Heart right ventricle (tissue), 16 donors: ENCODE data around the gene MMRN2. TPM values are rescaled to one million over a fixed set of nuclear protein-coding genes. Genes with fewer than 3 reads are reported as not detected.

ENCODE experiments used
- ATAC-seq, 8 donors: fragments of 200-7000 bp; cut with Tn5 transposase; one replicate each; pipeline ENCODE4 v1.9.1; 2020; ENCODE audit warnings: mild to moderate bottlenecking in 8 of 8, moderate library complexity in 8 of 8, moderate number of reproducible peaks in 1 of 8
- DNase-seq, 2 donors: peaks; one replicate each; pipeline ENCODE4 v3.0.0-alpha.2; 2020
- H3K27ac ChIP-seq, 10 donors: fragments of 200-600 bp; sonication (generic) in 2 of 10; one replicate each; pipeline versions ENCODE4 v1.5.0 to v1.8.0; 2020 to 2022; ENCODE audit warnings: mild to moderate bottlenecking in 3 of 10
- H3K27me3 ChIP-seq, 7 donors: fragments of 200-600 bp; one replicate each; pipeline ENCODE4 v1.8.0; 2021 to 2022; ENCODE audit warnings: mild to moderate bottlenecking in 2 of 7
- H3K36me3 ChIP-seq, 9 donors: fragments of 200-600 bp; sonication (generic) in 1 of 9; one replicate each; pipeline versions ENCODE4 v1.5.0 to v1.8.0; 2020 to 2022; ENCODE audit warnings: mild to moderate bottlenecking in 2 of 9
- H3K4me1 ChIP-seq, 9 donors: fragments of 200-600 bp; sonication (generic) in 1 of 9; one replicate each; pipeline versions ENCODE4 v1.5.0 to v1.8.0; 2020 to 2022; ENCODE audit warnings: mild to moderate bottlenecking in 4 of 9
- H3K4me3 ChIP-seq, 10 donors: fragments of 200-600 bp; sonication (generic) in 2 of 10; one replicate each; pipeline versions ENCODE4 v1.5.0 to v1.8.0; 2020 to 2022; ENCODE audit warnings: mild to moderate bottlenecking in 7 of 10, moderate library complexity in 2 of 10
- H3K9me3 ChIP-seq, 11 donors: fragments of 200-600 bp in 10 of 11; sonication (generic) in 2 of 11; one replicate each; pipeline versions ENCODE4 v1.5.0 to v1.8.0; 2013 to 2022; ENCODE audit warnings: mild to moderate bottlenecking in 2 of 11, control low read depth in 1 of 11, moderate library complexity in 1 of 11
- WGBS, 2 donors: extraction: QIAGEN DNeasy Blood & Tissue Kit; methylation state at CpG; one replicate each; pipeline ENCODE4 v1.1.7; 2013; ENCODE audit warnings: inconsistent platforms in 1 of 2; 5-methylcytosine and 5-hydroxymethylcytosine counted together
- intact Hi-C, 10 donors: fragments of 100-400 bp; cut with DNase I; formaldehyde crosslinking; loops; one replicate each; pipeline versions ENCODE4 v1.11.1 to v1.14.2; 2022
- polyA plus RNA-seq, 2 donors: library from polyadenylated mRNA; stranded (reverse); fragments of 200-250 nt; gene quantifications; one replicate each; pipeline ENCODE4 v1.2.3, GENCODE V29; 2013
- total RNA-seq, 10 donors: library from RNA; stranded (reverse); fragmentation: NEBNext Ultra II Directional in 3 of 10; extraction: Animal tissue kit (Norgen Biotek cat#: 25700) in 3 of 10; gene quantifications; one replicate each; pipeline versions ENCODE4 v1.2.1 to v1.2.4, GENCODE V29; 2021 to 2023
- TF ChIP-seq, protein P1 (sequence below), 9 donors: fragments of 200-600 bp; sonication (generic) in 2 of 9; IDR thresholded peaks; one replicate each; pipeline versions ENCODE4 v1.5.0 to v1.8.0; 2021 to 2022; ENCODE audit warnings: antibody characterized with exemption in 9 of 9, mild to moderate bottlenecking in 5 of 9, moderate library complexity in 1 of 9
- donor health status: Arrhythmogenic right ventricular cardiomyopathy.
- donor health status: ischemic (EF 13 %, LVEDD 7.1; RV severe dilation, severe dysfunction).
- donor health status: healthy with polysubstance abuse.
- donor health status: DM: no; HTN: yes; CAD: no.
- donor health status: DM: no; HTN: no; CAD: no.
- donor health status: ischemic (EF 25% LVEDD 6.9; RV normal size, moderate dysfunction).
- donor health status: ischemic (EF 25% LVEDD 5.7; RV mildly dilated, moderate dysfunction).
- donor health status: healthy.
- donor health status: DM: yes; HTN: yes; CAD: no.
- donor health status: Ischemic cardiomyopathy.
- donor health status: ischemic (EF 35%, LVEDD 5.7; RV mildly dilated, moderate dysfunction).
- donor health status: nonischemic (EF 11% LVEDD 7.7; RV severe dilation, severe dysfunction).
- donor health status: DM: yes; HTN: yes; CAD: no.
- donor health status: PGD.
- donor health status: ischemic (EF 29% LVEDD 5.4; RV normal size, mild dysfunction).
- donor health status: nonischemic (EF 23%, LVEDD 6.1; RV moderate dilation, normal function).

MMRN2 gene
- total and polyA plus RNA-seq, 12 donors, result 22.5 to 43.2 (median 33.2) TPM

DNA sequence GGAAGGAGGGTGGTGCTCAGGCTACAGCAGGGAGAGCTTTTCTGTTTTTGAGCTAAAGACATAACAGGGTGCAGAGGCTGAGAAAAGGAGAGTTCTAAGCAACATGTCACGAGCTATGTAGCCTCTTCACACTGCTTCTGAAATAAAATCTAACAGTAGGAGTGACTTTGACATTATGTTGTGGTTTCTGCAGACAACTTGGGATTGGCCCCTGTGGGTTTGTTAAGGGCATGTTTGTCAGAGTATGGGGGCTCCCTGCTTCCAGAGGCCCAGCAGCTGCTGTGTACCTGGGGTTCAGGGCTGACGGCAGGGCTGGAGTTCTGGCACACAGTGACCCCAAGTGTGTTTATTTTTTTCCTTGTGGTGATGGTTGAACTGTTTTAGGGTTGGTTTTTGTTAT lies 24.7 kb downstream of the MMRN2 start:
- ATAC-seq (no peak), DNase-seq (no peak)
- Histone ChIP-seq H3K4me3 (no peak overlapping the region), H3K27ac (no peak overlapping the region), H3K9me3 (no peaks in the 10 kb centered on the region), H3K27me3 (no peaks in the 10 kb centered on the region), H3K36me3 (peaks cover 0 to 100% (median 35%) of the 10 kb centered on the region in 9 donors), H3K4me1 (peaks cover 0 to 10% (median 0%) of the 10 kb centered on the region in 9 donors)
- TF ChIP-seq, protein P1, sequence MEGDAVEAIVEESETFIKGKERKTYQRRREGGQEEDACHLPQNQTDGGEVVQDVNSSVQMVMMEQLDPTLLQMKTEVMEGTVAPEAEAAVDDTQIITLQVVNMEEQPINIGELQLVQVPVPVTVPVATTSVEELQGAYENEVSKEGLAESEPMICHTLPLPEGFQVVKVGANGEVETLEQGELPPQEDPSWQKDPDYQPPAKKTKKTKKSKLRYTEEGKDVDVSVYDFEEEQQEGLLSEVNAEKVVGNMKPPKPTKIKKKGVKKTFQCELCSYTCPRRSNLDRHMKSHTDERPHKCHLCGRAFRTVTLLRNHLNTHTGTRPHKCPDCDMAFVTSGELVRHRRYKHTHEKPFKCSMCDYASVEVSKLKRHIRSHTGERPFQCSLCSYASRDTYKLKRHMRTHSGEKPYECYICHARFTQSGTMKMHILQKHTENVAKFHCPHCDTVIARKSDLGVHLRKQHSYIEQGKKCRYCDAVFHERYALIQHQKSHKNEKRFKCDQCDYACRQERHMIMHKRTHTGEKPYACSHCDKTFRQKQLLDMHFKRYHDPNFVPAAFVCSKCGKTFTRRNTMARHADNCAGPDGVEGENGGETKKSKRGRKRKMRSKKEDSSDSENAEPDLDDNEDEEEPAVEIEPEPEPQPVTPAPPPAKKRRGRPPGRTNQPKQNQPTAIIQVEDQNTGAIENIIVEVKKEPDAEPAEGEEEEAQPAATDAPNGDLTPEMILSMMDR (IDR thresholded peaks at IDR 0.05), result no peak
- 89% methylated on average over 2 of the region's 2 CpGs for WGBS, 2 donors
- intact Hi-C loops, result loop anchor here in 1 of 10 donors (10.0 kb wide), 1 partner anchor 162 kb away; the partner anchor contains the start of genes GLUD1 and SHLD2

DNA sequence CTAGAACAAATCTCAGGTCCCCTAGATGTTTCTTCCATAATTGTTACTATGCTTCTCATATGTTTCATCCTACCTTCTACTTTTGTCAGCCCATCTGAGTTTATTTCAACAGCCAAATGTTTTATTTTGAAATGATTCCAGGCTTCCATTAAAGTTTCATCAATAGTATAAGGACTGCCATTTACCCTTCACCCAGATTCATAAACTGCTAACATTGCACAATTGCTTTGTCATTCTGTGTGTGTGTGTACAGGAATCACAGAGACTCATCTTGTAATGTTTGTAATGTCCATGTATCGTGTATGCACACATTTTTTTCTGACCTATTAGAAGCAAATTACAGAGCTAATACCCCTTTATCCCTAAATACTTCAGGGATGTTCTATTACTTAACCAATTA lies 25.5 kb downstream of the MMRN2 start:
- TF ChIP-seq, protein P1 (IDR thresholded peaks at IDR 0.05), result no peak
- Histone ChIP-seq H3K9me3 (no peaks in the 10 kb centered on the region), H3K27me3 (no peaks in the 10 kb centered on the region), H3K4me1 (peaks cover 0 to 8% (median 4%) of the 10 kb centered on the region in 9 donors), H3K27ac (no peak overlapping the region), H3K36me3 (peaks cover 0 to 100% (median 31%) of the 10 kb centered on the region in 9 donors), H3K4me3 (no peak overlapping the region)
- ATAC-seq (no peak), DNase-seq (no peak)
- intact Hi-C loops, result loop anchor here in 1 of 10 donors (10.0 kb wide), 1 partner anchor 163 kb away; the partner anchor contains the start of genes GLUD1 and SHLD2
- 92 to 98% methylated on average over 1 of the region's 1 CpG for WGBS, 2 donors

DNA sequence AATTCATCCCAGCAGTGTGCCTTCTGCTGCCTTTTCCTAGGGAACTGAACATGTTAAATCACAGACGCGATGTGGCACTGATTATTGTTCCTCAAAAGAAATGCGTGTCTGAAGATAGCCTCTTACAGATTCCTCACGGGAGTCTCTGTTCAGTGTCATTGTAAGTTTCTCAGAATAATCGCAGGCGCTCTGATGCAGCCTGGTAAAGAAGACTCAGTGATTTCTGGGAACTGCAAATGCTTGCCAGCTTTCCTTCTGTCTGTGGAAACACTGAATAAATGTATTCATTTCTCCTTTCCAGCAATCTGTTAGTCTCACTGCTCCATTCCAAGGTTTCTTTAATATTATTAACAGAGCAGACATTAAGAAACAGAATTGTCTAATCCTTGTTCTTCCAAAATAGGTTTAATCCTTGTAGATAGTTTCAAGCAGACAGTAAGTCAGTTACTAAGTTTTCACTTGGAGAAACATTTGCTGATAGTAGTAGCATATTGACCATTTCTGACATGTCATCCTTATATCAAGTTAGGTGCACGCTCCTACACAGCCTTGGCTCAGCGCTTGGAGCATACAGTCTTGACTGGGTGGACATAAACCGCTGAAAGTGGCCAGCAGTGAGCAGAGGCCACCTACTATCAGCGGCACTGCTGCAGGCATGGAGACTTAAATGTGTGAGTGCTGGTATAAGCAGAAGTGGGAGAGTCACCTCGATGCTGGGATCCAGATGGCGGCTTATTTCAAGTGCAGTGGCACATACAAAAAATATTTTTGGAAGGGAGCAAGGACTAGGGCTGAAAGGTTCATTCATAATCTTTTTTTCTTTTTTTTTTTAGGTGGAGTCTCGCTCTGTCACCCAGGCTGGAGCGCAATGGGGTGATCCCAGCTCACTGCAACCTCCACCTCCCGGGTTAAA lies 27.7 kb downstream of the MMRN2 start:
- TF ChIP-seq, protein P1 (IDR thresholded peaks at IDR 0.05), result no peak
- DNase-seq (no peak), ATAC-seq (peak in 1 of 8 donors; percentile 14)
- no peak overlapping the region for H3K27ac ChIP-seq
- peaks cover 0 to 11% (median 0%) of the 10 kb centered on the region in 9 donors for H3K4me1 ChIP-seq
- no peaks in the 10 kb centered on the region for H3K27me3 ChIP-seq
- intact Hi-C loops, result loop anchor here in 1 of 10 donors (10.0 kb wide), 1 partner anchor 165 kb away; the partner anchor contains the start of genes GLUD1 and SHLD2
- H3K9me3 ChIP-seq, result no peaks in the 10 kb centered on the region
- peaks cover 0 to 95% (median 20%) of the 10 kb centered on the region in 9 donors for H3K36me3 ChIP-seq
- 80 to 83% methylated on average over 15 of the region's 15 CpGs for WGBS, 2 donors
- H3K4me3 ChIP-seq, result no peak overlapping the region

DNA sequence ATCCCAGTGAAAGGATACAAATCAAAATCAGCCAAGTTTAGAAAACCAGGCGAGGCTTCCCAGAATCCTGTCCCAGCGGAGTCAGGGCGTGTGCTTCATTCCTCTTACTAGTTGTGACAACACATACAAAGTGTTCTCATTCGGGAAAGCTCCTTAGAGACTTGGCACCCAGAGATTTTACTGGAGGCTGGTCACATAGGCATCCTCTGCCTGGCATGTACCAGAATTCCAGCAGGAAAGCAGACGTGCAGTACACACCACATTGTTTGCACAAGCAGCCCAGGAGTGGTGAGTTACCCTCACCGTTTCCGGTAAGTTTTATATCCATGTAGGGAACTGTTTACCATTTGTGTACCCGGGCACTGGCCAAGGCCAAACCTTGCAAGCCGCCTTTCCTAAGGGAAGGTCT lies 34.9 kb downstream of the MMRN2 start:
- TF ChIP-seq, protein P1 (IDR thresholded peaks at IDR 0.05), result no peak
- Histone ChIP-seq H3K4me3 (no peak overlapping the region), H3K4me1 (peaks cover 0 to 15% (median 6%) of the 10 kb centered on the region in 9 donors), H3K27me3 (no peaks in the 10 kb centered on the region), H3K36me3 (peaks cover 0 to 91% (median 43%) of the 10 kb centered on the region in 9 donors), H3K27ac (no peak overlapping the region), H3K9me3 (no peaks in the 10 kb centered on the region)
- intact Hi-C loops, result no loop called here
- DNase-seq (no peak), ATAC-seq (peak in 3 of 8 donors; percentile 4 to 43 (median 13))
- WGBS, 2 donors, result 82 to 83% methylated on average over 9 of the region's 9 CpGs
